GM23338 (cell line): ENCODE results near the gene ZNF831. TPM values are rescaled to one million over a fixed set of nuclear protein-coding genes. Genes with fewer than 3 reads are reported as not detected.

ENCODE experiments used
- ATAC-seq: fragments of 200-7000 bp; cut with Tn5 transposase; 3 replicates; pipeline ENCODE4 v1.9.1; 2020
- DNase-seq: peaks from one replicate; pipeline ENCODE4 v3.0.0-alpha.2; 2015; ENCODE audit warnings: low spot score
- H2AFZ ChIP-seq: fragments of 200-600 bp; sonication (generic); 2 replicates; pipeline ENCODE4 v1.8.0; 2016; ENCODE audit warnings: antibody characterized with exemption, mild to moderate bottlenecking, moderate library complexity
- H3F3A ChIP-seq: fragments of 200-600 bp; sonication (generic); replicated peaks from 2 replicates; pipeline ENCODE4 v1.8.0; 2017; ENCODE audit warnings: antibody characterized with exemption, mixed run types, low read depth
- H3K27ac ChIP-seq: fragments of 200-600 bp; sonication (generic); 2 replicates; pipeline ENCODE4 v1.6.1; 2016; ENCODE audit warnings: low read depth
- H3K27me3 ChIP-seq: fragments of 200-600 bp; sonication (generic); 2 replicates; pipeline ENCODE4 v1.8.0; 2016; ENCODE audit warnings: mild to moderate bottlenecking, mixed run types, moderate library complexity; ENCODE audit not compliant: insufficient read depth
- H3K36me3 ChIP-seq: fragments of 200-600 bp; sonication (generic); 2 replicates; pipeline ENCODE4 v1.8.0; 2016; ENCODE audit warnings: mild to moderate bottlenecking; ENCODE audit not compliant: insufficient read depth
- H3K4me1 ChIP-seq: fragments of 200-600 bp; sonication (generic); 2 replicates; pipeline ENCODE4 v1.8.0; 2016; ENCODE audit warnings: mild to moderate bottlenecking, moderate library complexity; ENCODE audit not compliant: insufficient read depth
- H3K4me2 ChIP-seq: fragments of 200-600 bp; sonication (generic); 2 replicates; pipeline ENCODE4 v1.7.1; 2017; ENCODE audit warnings: mixed run types
- H3K4me3 ChIP-seq: fragments of 200-600 bp; sonication (generic); 2 replicates; pipeline ENCODE4 v1.6.1; 2016; ENCODE audit warnings: mixed run types
- H3K79me2 ChIP-seq: fragments of 200-600 bp; sonication (generic); replicated peaks from 2 replicates; pipeline ENCODE4 v1.8.0; 2017; ENCODE audit warnings: mild to moderate bottlenecking; ENCODE audit not compliant: insufficient read depth
- H3K9me2 ChIP-seq: fragments of 200-600 bp; sonication (generic); 2 replicates; pipeline ENCODE4 v1.8.0; 2017; ENCODE audit not compliant: insufficient read depth
- H4K20me1 ChIP-seq: fragments of 200-600 bp; sonication (generic); replicated peaks from 2 replicates; pipeline ENCODE4 v1.8.0; 2017; ENCODE audit warnings: mild to moderate bottlenecking; ENCODE audit not compliant: insufficient read depth
- H3K27ac Mint-ChIP-seq: 2 replicates; pipeline ENCODE4 v1.8.0; 2020; ENCODE audit warnings: inconsistent platforms, mild to moderate bottlenecking, moderate library complexity, mixed read lengths
- H3K27me3 Mint-ChIP-seq: 3 replicates; pipeline ENCODE4 v1.8.0; 2022; ENCODE audit warnings: low read depth, mild to moderate bottlenecking, moderate library complexity, mixed read lengths, inconsistent platforms; ENCODE audit not compliant: insufficient read depth, poor library complexity
- H3K36me3 Mint-ChIP-seq: 3 replicates; pipeline ENCODE4 v1.8.0; 2021; ENCODE audit warnings: low read depth, mild to moderate bottlenecking, inconsistent platforms, moderate library complexity, mixed read lengths
- H3K4me1 Mint-ChIP-seq: 3 replicates; pipeline ENCODE4 v1.8.0; 2020; ENCODE audit warnings: mild to moderate bottlenecking, inconsistent platforms, mixed read lengths
- H3K4me3 Mint-ChIP-seq: 3 replicates; pipeline ENCODE4 v1.8.0; 2021; ENCODE audit warnings: moderate library complexity, mild to moderate bottlenecking, inconsistent platforms, mixed read lengths
- H3K9me3 Mint-ChIP-seq: 3 replicates; pipeline ENCODE4 v1.8.0; 2020; ENCODE audit warnings: moderate library complexity, mild to moderate bottlenecking, inconsistent platforms, mixed read lengths
- CREB1 ChIP-seq: fragments of 250-450 bp; sonication (Bioruptor Pico); IDR thresholded peaks from 2 replicates; pipeline ENCODE4 v1.5.0; 2020; ENCODE audit warnings: low read depth, mild to moderate bottlenecking, moderate library complexity
- CTCF ChIP-seq, 2 experiments: fragments of 200-600 bp in 1 of 2; sonication (generic) in 1 of 2; conservative IDR thresholded peaks; 2 replicates each; pipeline versions ENCODE4 v1.5.1 to v1.6.1; 2016 to 2017; ENCODE audit warnings: antibody characterized with exemption in 2 of 2, low read depth in 2 of 2, mild to moderate bottlenecking in 2 of 2, moderate library complexity in 1 of 2
- ETS1 ChIP-seq: IDR thresholded peaks from 2 replicates; pipeline ENCODE4 v1.6.1; 2016; ENCODE audit warnings: antibody characterized with exemption
- EZH2 ChIP-seq: fragments of 200-600 bp; sonication (generic); IDR thresholded peaks from one replicate; pipeline ENCODE4 v1.8.0; 2017; ENCODE audit warnings: antibody characterized with exemption, mild to moderate bottlenecking, low read depth; ENCODE audit not compliant: unreplicated experiment
- EZH2phosphoT487 ChIP-seq: fragments of 200-600 bp; sonication (generic); IDR thresholded peaks from one replicate; pipeline ENCODE4 v1.8.1; 2018; ENCODE audit warnings: antibody characterized with exemption; ENCODE audit not compliant: unreplicated experiment
- NANOG ChIP-seq: IDR thresholded peaks from 2 replicates; pipeline ENCODE4 v1.6.1; 2016; ENCODE audit warnings: antibody characterized with exemption, borderline replicate concordance
- POLR2AphosphoS5 ChIP-seq: IDR thresholded peaks from 2 replicates; pipeline ENCODE4 v1.6.1; 2016; ENCODE audit warnings: antibody characterized with exemption, low read depth
- REST ChIP-seq: IDR thresholded peaks from one replicate; pipeline ENCODE4 v1.6.1; 2018; ENCODE audit warnings: antibody characterized with exemption; ENCODE audit not compliant: unreplicated experiment
- ZNF114 ChIP-seq: fragments of 250-450 bp; sonication (Bioruptor Pico); IDR thresholded peaks from 2 replicates; pipeline ENCODE4 v1.5.0; 2020; ENCODE audit warnings: mild to moderate bottlenecking, moderate library complexity
- ZNF331 ChIP-seq: fragments of 250-450 bp; sonication (Bioruptor Pico); IDR thresholded peaks from 2 replicates; pipeline ENCODE4 v1.5.0; 2020; ENCODE audit warnings: low read depth, mild to moderate bottlenecking, moderate library complexity
- polyA plus RNA-seq: library from polyadenylated mRNA; unstranded; fragments of >200 nt; fragmentation: Nextera tagmentation; extraction: Ambion mirVana; gene quantifications from 2 replicates; pipeline ENCODE4 v1.2.1, GENCODE V29; 2016
- total RNA-seq: library from RNA; depleted of rRNA; stranded (reverse); fragments of >200 nt; shearing (Covaris generic); gene quantifications from 2 replicates; pipeline ENCODE4 v1.2.3, GENCODE V29; 2014

The ZNF831 gene
- total and polyA plus RNA-seq, 2 experiments from 2014 or later, result not detected

DNA sequence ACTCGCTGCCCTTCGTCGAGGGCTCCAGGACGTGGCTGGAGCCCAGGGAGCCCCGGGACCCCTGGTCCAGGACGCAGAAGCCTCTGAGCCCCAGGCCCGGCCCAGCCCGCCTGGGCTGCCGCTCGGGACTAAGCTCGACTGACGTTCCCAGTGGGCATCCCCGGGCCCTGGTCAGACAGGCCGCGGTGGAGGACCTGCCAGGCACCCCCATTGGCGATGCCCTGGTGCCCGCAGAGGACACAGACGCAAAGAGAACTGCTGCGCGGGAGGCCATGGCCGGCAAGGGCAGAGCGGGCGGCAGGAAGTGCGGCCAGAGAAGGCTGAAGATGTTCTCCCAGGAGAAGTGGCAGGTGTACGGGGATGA is 28.9 kb downstream of the ZNF831 start:
- no peaks in the 10 kb centered on the region for H3K36me3 ChIP-seq
- no peaks in the 10 kb centered on the region for H3K9me3 Mint-ChIP-seq
- TF ChIP-seq EZH2, result no peak
- peaks cover 10% of the 10 kb centered on the region for H3K27me3 Mint-ChIP-seq
- H3K4me3 Mint-ChIP-seq, result no peak overlapping the region
- no peak for ATAC-seq
- no peaks in the 10 kb centered on the region for H3F3A ChIP-seq
- H4K20me1 ChIP-seq, result no peaks in the 10 kb centered on the region
- H2AFZ ChIP-seq, result no peak overlapping the region
- no peaks in the 10 kb centered on the region for H3K27me3 ChIP-seq
- H3K79me2 ChIP-seq, result no peaks in the 10 kb centered on the region
- no peak for DNase-seq
- no peak overlapping the region for H3K4me3 ChIP-seq
- H3K36me3 Mint-ChIP-seq, result no peaks in the 10 kb centered on the region
- H3K4me2 ChIP-seq, result no peak overlapping the region
- no peaks in the 10 kb centered on the region for H3K4me1 ChIP-seq
- H3K9me2 ChIP-seq, result no peaks in the 10 kb centered on the region
- no peaks in the 10 kb centered on the region for H3K4me1 Mint-ChIP-seq
- H3K27ac ChIP-seq, result no peak overlapping the region
- H3K27ac Mint-ChIP-seq, result no peak overlapping the region

DNA sequence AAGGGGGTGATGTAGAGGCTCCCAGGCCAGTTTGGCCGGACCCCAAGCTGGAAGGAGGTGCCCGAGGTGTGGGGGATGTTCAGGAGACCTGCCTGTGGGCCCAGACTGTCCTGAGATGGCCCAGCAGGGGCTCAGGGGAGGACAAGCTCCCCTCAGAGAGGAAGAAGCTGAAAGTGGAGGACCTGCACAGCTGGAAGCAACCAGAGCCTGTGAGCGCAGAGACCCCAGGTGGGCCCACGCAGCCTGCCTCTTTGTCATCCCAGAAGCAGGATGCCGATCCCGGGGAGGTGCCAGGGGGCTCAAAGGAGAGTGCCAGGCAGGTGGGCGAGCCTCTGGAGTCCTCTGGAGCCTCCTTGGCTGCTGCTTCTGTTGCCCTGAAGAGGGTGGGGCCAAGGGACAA is 29.7 kb downstream of the ZNF831 start:
- H3K27ac ChIP-seq, result no peak overlapping the region
- Mint-ChIP-seq H3K36me3 (no peaks in the 10 kb centered on the region), H3K9me3 (no peaks in the 10 kb centered on the region), H3K27me3 (peaks cover 12% of the 10 kb centered on the region), H3K4me1 (no peaks in the 10 kb centered on the region), H3K27ac (no peak overlapping the region), H3K4me3 (no peak overlapping the region)
- no peak overlapping the region for H3K4me3 ChIP-seq
- DNase-seq (no peak), ATAC-seq (no peak)
- H3K79me2 ChIP-seq, result no peaks in the 10 kb centered on the region
- no peak overlapping the region for H2AFZ ChIP-seq
- no peak overlapping the region for H3K4me2 ChIP-seq
- H3K9me2 ChIP-seq, result no peaks in the 10 kb centered on the region
- TF ChIP-seq ZNF114 (CRISPR knock-in tag) (no peak), EZH2phosphoT487 (no peak), CTCF (conservative IDR thresholded peaks at IDR 0.05; ENCODE audit: low read depth in 2 of 2) (no peak), ETS1 (no peak), CREB1 (no peak), ZNF331 (CRISPR knock-in tag) (no peak), NANOG (no peak), REST (no peak), POLR2AphosphoS5 (no peak)
- no peaks in the 10 kb centered on the region for H3K4me1 ChIP-seq
- H3K36me3 ChIP-seq, result no peaks in the 10 kb centered on the region
- no peaks in the 10 kb centered on the region for H3K27me3 ChIP-seq
- no peaks in the 10 kb centered on the region for H4K20me1 ChIP-seq
- H3F3A ChIP-seq, result no peaks in the 10 kb centered on the region
